H1 (cell line): ENCODE data around the gene MORC2. TPM values are rescaled to one million over a fixed set of nuclear protein-coding genes. Genes with fewer than 3 reads are reported as not detected.

Source experiments
- CTCF ChIA-PET: fragments of 300-600 bp; sonication (Branson Sonifier 250); formaldehyde crosslinking; loops from one replicate; lab custom pipeline; 2021; ENCODE audit not compliant: partially characterized antibody; lab: Charles Lee
- POLR2A ChIA-PET: fragments of 300-600 bp; sonication (Branson Sonifier 250); formaldehyde crosslinking; loops from one replicate; lab custom pipeline; 2021; ENCODE audit warnings: inconsistent platforms; ENCODE audit not compliant: partially characterized antibody; lab: Charles Lee
- DNase-seq, 2 experiments: peaks; one replicate each; pipeline versions ENCODE4 v3.0.0 to v3.0.0-alpha.2; 2010 to 2022; ENCODE audit warnings: low spot score in 2 of 2, low read depth in 1 of 2, mixed read lengths in 1 of 2
- FAIRE-seq: peaks from 2 replicates; lab custom pipeline; 2011; peaks lifted over from hg19 to GRCh38; lab: Jason Lieb, UNC
- H2AFZ ChIP-seq: 2 replicates; pipeline ENCODE4 v1.8.1; 2012; ENCODE audit warnings: low read length, inconsistent platforms
- H2AK5ac ChIP-seq: 2 replicates; pipeline ENCODE4 v1.6.1; 2013; ENCODE audit warnings: low read depth, low read length
- H2BK120ac ChIP-seq: replicated peaks from 2 replicates; pipeline ENCODE3; 2013; ENCODE audit warnings: low read depth, low read length, inconsistent platforms
- H2BK12ac ChIP-seq: 2 replicates; pipeline ENCODE4 v1.6.1; 2013; ENCODE audit warnings: low read depth, low read length
- H2BK15ac ChIP-seq: 2 replicates; pipeline ENCODE4 v1.6.1; 2013; ENCODE audit warnings: low read length
- H2BK20ac ChIP-seq: 2 replicates; pipeline ENCODE4 v1.6.1; 2013; ENCODE audit warnings: low read length
- H2BK5ac ChIP-seq: 2 replicates; pipeline ENCODE4 v1.6.1; 2013; ENCODE audit warnings: low read depth, low read length
- H3K14ac ChIP-seq: 2 replicates; pipeline ENCODE4 v1.6.1; 2013; ENCODE audit warnings: inconsistent platforms; ENCODE audit not compliant: insufficient read length
- H3K18ac ChIP-seq: 2 replicates; pipeline ENCODE4 v1.6.1; 2013; ENCODE audit warnings: low read length; ENCODE audit errors: extremely low read depth
- H3K23ac ChIP-seq: 2 replicates; pipeline ENCODE4 v1.6.1; 2013; ENCODE audit warnings: inconsistent platforms; ENCODE audit not compliant: insufficient read length
- H3K23me2 ChIP-seq: 2 replicates; pipeline ENCODE4 v1.6.1; 2013; ENCODE audit warnings: low read depth, low read length
- H3K27ac ChIP-seq: 2 replicates; pipeline ENCODE4 v1.6.1; 2011; ENCODE audit warnings: low read depth, low read length, inconsistent platforms
- H3K27me3 ChIP-seq, 4 experiments: replicated peaks in 1 of 4; 1 replicate in 1 of 4; 2 replicates in 3 of 4; pipeline versions ENCODE4 v1.6.1 to v1.8.1; 2011 to 2013; ENCODE audit warnings: low read length in 3 of 4, mild to moderate bottlenecking in 3 of 4, inconsistent platforms in 2 of 4, mixed read lengths in 2 of 4, moderate library complexity in 1 of 4; ENCODE audit not compliant: control insufficient read depth in 3 of 4, insufficient read depth in 3 of 4; ENCODE audit errors: extremely low read depth in 1 of 4
- H3K36me3 ChIP-seq, 4 experiments: 2 replicates each; pipeline versions ENCODE4 v1.6.1 to v1.8.1; 2011 to 2013; ENCODE audit warnings: mild to moderate bottlenecking in 4 of 4, low read length in 3 of 4, moderate library complexity in 2 of 4, control low read depth in 1 of 4, inconsistent platforms in 1 of 4; ENCODE audit not compliant: insufficient read depth in 4 of 4, control insufficient read depth in 2 of 4
- H3K4ac ChIP-seq: replicated peaks from 2 replicates; pipeline ENCODE3; 2013; ENCODE audit warnings: low read length, low read depth, mixed read lengths, inconsistent platforms; ENCODE audit not compliant: insufficient read length
- H3K4me1 ChIP-seq, 4 experiments: replicated peaks in 1 of 4; 1 replicate in 1 of 4; 2 replicates in 3 of 4; pipeline versions ENCODE4 v1.6.1 to v1.8.1; 2011 to 2013; ENCODE audit warnings: low read length in 3 of 4, inconsistent platforms in 2 of 4, mixed read lengths in 1 of 4; ENCODE audit not compliant: insufficient read depth in 4 of 4, control insufficient read depth in 3 of 4
- H3K4me2 ChIP-seq, 2 experiments: 2 replicates each; pipeline versions ENCODE4 v1.6.1 to v1.8.1; 2011 to 2013; ENCODE audit warnings: low read depth in 2 of 2, low read length in 2 of 2, control low read depth in 1 of 2, inconsistent platforms in 1 of 2, mild to moderate bottlenecking in 1 of 2; ENCODE audit not compliant: insufficient read depth in 1 of 2
- H3K4me3 ChIP-seq, 4 experiments: fragments of 200-600, 300-600 bp in 1 of 4; sonication (generic), shearing (Covaris generic), sonication (Bioruptor Twin) in 1 of 4; 2 replicates each; pipeline versions ENCODE4 v1.5.1 to v1.8.1; 2011 to 2016; ENCODE audit warnings: low read length in 4 of 4, low read depth in 3 of 4, control low read depth in 2 of 4, inconsistent platforms in 2 of 4, mild to moderate bottlenecking in 2 of 4, mixed read lengths in 1 of 4, moderate library complexity in 1 of 4; ENCODE audit not compliant: insufficient read depth in 2 of 4; ENCODE audit errors: extremely low read depth in 1 of 4
- H3K56ac ChIP-seq: replicated peaks from 2 replicates; pipeline ENCODE3; 2013; ENCODE audit warnings: low read depth, mild to moderate bottlenecking, mixed read lengths, low read length, inconsistent platforms; ENCODE audit not compliant: insufficient read length
- H3K79me1 ChIP-seq: 2 replicates; pipeline ENCODE4 v1.6.1; 2013; ENCODE audit warnings: low read depth, low read length, control low read depth
- H3K79me2 ChIP-seq, 2 experiments: 2 replicates each; pipeline versions ENCODE4 v1.6.1 to v1.8.1; 2012 to 2013; ENCODE audit warnings: low read length in 2 of 2, mild to moderate bottlenecking in 2 of 2, inconsistent platforms in 1 of 2; ENCODE audit not compliant: insufficient read depth in 2 of 2, control insufficient read depth in 1 of 2
- H3K9ac ChIP-seq, 4 experiments: replicated peaks in 1 of 4; 1 replicate in 1 of 4; 2 replicates in 3 of 4; pipeline versions ENCODE4 v1.6.1 to v1.8.1; 2011 to 2013; ENCODE audit warnings: low read depth in 3 of 4, low read length in 3 of 4, control low read depth in 2 of 4, mild to moderate bottlenecking in 2 of 4, moderate library complexity in 2 of 4, inconsistent platforms in 1 of 4; ENCODE audit errors: extremely low read depth in 1 of 4
- H3K9me3 ChIP-seq, 2 experiments: 2 replicates each; pipeline versions ENCODE4 v1.6.1 to v1.8.1; 2012 to 2013; ENCODE audit warnings: mild to moderate bottlenecking in 2 of 2, moderate library complexity in 2 of 2, control low read depth in 1 of 2, inconsistent platforms in 1 of 2, low read depth in 1 of 2, low read length in 1 of 2, mixed read lengths in 1 of 2; ENCODE audit not compliant: insufficient read depth in 2 of 2
- H4K20me1 ChIP-seq, 2 experiments: replicated peaks in 1 of 2; 2 replicates each; pipeline versions ENCODE3 to v1.8.1; 2011 to 2013; ENCODE audit warnings: inconsistent platforms in 2 of 2, low read length in 2 of 2, mild to moderate bottlenecking in 1 of 2; ENCODE audit not compliant: insufficient read depth in 2 of 2, control insufficient read depth in 1 of 2
- H4K5ac ChIP-seq: 2 replicates; pipeline ENCODE4 v1.6.1; 2013; ENCODE audit warnings: low read length, low read depth, mixed read lengths, inconsistent platforms; ENCODE audit not compliant: insufficient read length
- H4K8ac ChIP-seq: 2 replicates; pipeline ENCODE4 v1.8.0; 2013; ENCODE audit warnings: mild to moderate bottlenecking, moderate library complexity, low read length, inconsistent platforms; ENCODE audit not compliant: insufficient read depth; ENCODE audit errors: extremely low read depth
- H4K91ac ChIP-seq: replicated peaks from 2 replicates; pipeline ENCODE3; 2013; ENCODE audit warnings: low read length, mixed read lengths, inconsistent platforms; ENCODE audit not compliant: insufficient read length
- CHD1 ChIP-seq: IDR thresholded peaks from 2 replicates; pipeline ENCODE4 v1.6.1; 2012; ENCODE audit warnings: low read depth, low read length, improper control_type of control experiment
- CREB1 ChIP-seq: IDR thresholded peaks from 2 replicates; pipeline ENCODE4 v1.6.1; 2012; ENCODE audit warnings: inconsistent platforms
- CTBP2 ChIP-seq: IDR thresholded peaks from 2 replicates; pipeline ENCODE4 v1.7.0; 2011; ENCODE audit warnings: borderline replicate concordance, mild to moderate bottlenecking, moderate library complexity, mixed read lengths, low read length; ENCODE audit not compliant: insufficient read depth, insufficient read length
- CTCF ChIP-seq, 3 experiments: IDR thresholded peaks; 1 replicate in 2 of 3; 2 replicates in 1 of 3; pipeline versions ENCODE4 v1.5.1 to v1.6.1; 2011; ENCODE audit warnings: low read length in 3 of 3, mild to moderate bottlenecking in 3 of 3, inconsistent platforms in 2 of 3, low read depth in 1 of 3, moderate library complexity in 1 of 3; ENCODE audit not compliant: insufficient read depth in 1 of 3; ENCODE audit errors: control extremely low read depth in 1 of 3
- KDM5A ChIP-seq: fragments of 200-600 bp; IDR thresholded peaks from 2 replicates; pipeline ENCODE4 v1.7.1; 2012; ENCODE audit warnings: mild to moderate bottlenecking, low read length, inconsistent platforms, mixed read lengths
- MAFK ChIP-seq: IDR thresholded peaks from 2 replicates; pipeline ENCODE4 v1.6.1; 2012; ENCODE audit warnings: low read depth, mild to moderate bottlenecking, improper control_type of control experiment, low read length
- SP1 ChIP-seq: IDR thresholded peaks from 2 replicates; pipeline ENCODE4 v1.6.1; 2011; ENCODE audit warnings: low read depth, low read length
- SRF ChIP-seq: IDR thresholded peaks from 2 replicates; pipeline ENCODE4 v1.6.1; 2011; ENCODE audit warnings: mild to moderate bottlenecking, low read depth, low read length, moderate library complexity
- SUZ12 ChIP-seq: fragments of 200-600 bp; sonication (generic); IDR thresholded peaks from 2 replicates; pipeline ENCODE4 v1.6.1; 2012; ENCODE audit warnings: mild to moderate bottlenecking, inconsistent platforms, low read length, moderate library complexity, mixed read lengths
- TEAD4 ChIP-seq: IDR thresholded peaks from 2 replicates; pipeline ENCODE4 v1.6.1; 2012; ENCODE audit warnings: low read depth, low read length, inconsistent platforms, mixed read lengths
- YY1 ChIP-seq: IDR thresholded peaks from 2 replicates; pipeline ENCODE4 v1.6.1; 2011; ENCODE audit warnings: low read depth, mild to moderate bottlenecking, low read length
- whole genome bisulfite sequencing, 2 experiments: shearing (Covaris generic) in 1 of 2; methylation state at CpG; one replicate each; pipeline versions ENCODE4 v1.1.6 to v1.1.7; 2013 to 2015; ENCODE audit warnings: low lambda C conversion rate in 2 of 2, mixed read lengths in 2 of 2, inconsistent platforms in 1 of 2, low coverage in 1 of 2, missing lambda C conversion rate in 1 of 2; ENCODE audit not compliant: insufficient replicate concordance in 2 of 2, insufficient coverage in 1 of 2, insufficient read length in 1 of 2; ENCODE audit errors: extremely low coverage in 1 of 2, missing lambda C conversion rate in 1 of 2; 5-methylcytosine and 5-hydroxymethylcytosine counted together
- polyA plus RNA-seq, 7 experiments: library from polyadenylated mRNA; depleted of rRNA in 3 of 7; stranded (reverse) in 5 of 7; unstranded in 2 of 7; fragments of >200 nt in 5 of 7; fragments of 200-250 nt in 2 of 7; gene quantifications; 1 replicate in 5 of 7; 2 replicates in 1 of 7; 4 replicates in 1 of 7; pipeline versions ENCODE4 v1.2.1 to v1.2.3, GENCODE V29; 2011 to 2013; ENCODE audit warnings: missing spikeins in 2 of 7, mixed read lengths in 2 of 7
- total RNA-seq: library from RNA; stranded (reverse); fragmentation: NEBNext Ultra II Directional; extraction: Animal tissue kit (Norgen Biotek cat#: 25700); gene quantifications from 2 replicates; pipeline ENCODE4 v1.2.1, GENCODE V29; 2021

The MORC2 gene
- total and polyA plus RNA-seq, 2 of the 8 experiments (the other 6 are each of a cell fraction or from before 2014, with no cell fraction given) = 15.4 to 68.0 TPM

GRCh38 chr22:30990690-30991089 lies 22.1 kb upstream of the MORC2 start:
- no peaks in the 10 kb centered on the region for H3K79me2 ChIP-seq
- no peak overlapping the region for H3K18ac ChIP-seq
- DNase-seq = no peak
- H3K4me2 ChIP-seq = no peak overlapping the region
- H4K91ac ChIP-seq = no peak overlapping the region
- H2BK15ac ChIP-seq = no peak overlapping the region
- peaks cover 0 to 2% of the 10 kb centered on the region in 2 experiments for H4K20me1 ChIP-seq
- no peak overlapping the region for H2BK12ac ChIP-seq
- H3K4me1 ChIP-seq = peaks cover 0 to 3% (median 1%) of the 10 kb centered on the region in 4 experiments; a peak in 2 of 7 replicates
- no peaks in the 10 kb centered on the region for H3K36me3 ChIP-seq
- no peak overlapping the region for H3K14ac ChIP-seq
- H2AK5ac ChIP-seq = no peak overlapping the region
- H3K4me3 ChIP-seq = no peak overlapping the region
- no peak overlapping the region for H3K23ac ChIP-seq
- H3K27ac ChIP-seq = no peak overlapping the region
- H2BK20ac ChIP-seq = no peak overlapping the region
- no peak overlapping the region for H2BK5ac ChIP-seq
- no peaks in the 10 kb centered on the region for H3K27me3 ChIP-seq
- H3K79me1 ChIP-seq = peaks cover 2% of the 10 kb centered on the region; the same call in 1 of the 2 replicates
- ChIA-PET CTCF (interaction anchor here (0.6 to 1.4 kb wide), 3 partner anchors 11 to 16 kb away, joined by 3 to 4 read pairs (median 3); no protein-coding TSS in a partner anchor), POLR2A (no interaction called here)
- 88% methylated on average over 1 of the region's 1 CpG; no CpG with 5 or more reads in 1 of the 2 experiments for WGBS, 2 experiments
- no peak overlapping the region for H3K4ac ChIP-seq
- FAIRE-seq = no peak
- no peak overlapping the region for H4K8ac ChIP-seq
- H4K5ac ChIP-seq = no peak overlapping the region
- H2BK120ac ChIP-seq = no peak overlapping the region
- H2AFZ ChIP-seq = no peak overlapping the region
- no peak overlapping the region for H3K56ac ChIP-seq
- peaks cover 3 to 4% of the 10 kb centered on the region in 2 experiments; a peak in 3 of 4 replicates for H3K9me3 ChIP-seq
- no peaks in the 10 kb centered on the region for H3K23me2 ChIP-seq
- H3K9ac ChIP-seq = no peak overlapping the region
- TF ChIP-seq MAFK = no peak
- TF ChIP-seq SUZ12 = no peak
- no peak for TF ChIP-seq KDM5A
- no peak for TF ChIP-seq CTBP2
- no peak for TF ChIP-seq YY1
- no peak for TF ChIP-seq CTCF (IDR thresholded peaks at IDR 0.05; ENCODE audit: control extremely low read depth in 1 of 3, insufficient read depth in 1 of 3, low read depth in 1 of 3, low read length in 3 of 3)
- no peak for TF ChIP-seq CHD1
- TF ChIP-seq SRF = no peak
- TF ChIP-seq SP1 = no peak
- no peak for TF ChIP-seq CREB1
- TF ChIP-seq TEAD4 = no peak
